ENCODE data around the gene CASKIN1.

DNA sequence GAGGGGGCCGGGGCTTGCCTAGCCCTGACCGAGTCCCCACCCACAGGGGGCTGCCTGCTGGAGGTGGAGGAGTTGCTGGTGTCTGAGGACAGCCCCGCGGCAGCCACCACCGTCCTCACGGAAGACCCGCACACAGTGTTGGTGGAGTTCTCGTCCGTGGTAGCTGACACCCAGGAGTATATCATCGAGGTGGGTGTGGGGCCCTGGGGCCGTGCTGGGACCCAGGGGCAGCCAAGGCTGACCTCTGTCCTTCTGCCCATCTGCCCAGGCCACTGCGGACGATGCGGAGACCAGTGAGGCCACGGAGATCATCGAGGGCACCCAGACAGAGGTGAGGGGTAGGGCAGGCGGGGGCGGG is 38.4 kb upstream of the CASKIN1 start:
- TF ChIP-seq ZNF274 (IDR thresholded peaks at IDR 0.05; ENCODE audit: low read depth, low read length): no peak
- no peak for TF ChIP-seq YY1 (IDR thresholded peaks at IDR 0.05; ENCODE audit: insufficient read depth, insufficient read length)

Measured in NT2/D1 (cell line).